C1 segment of cervical spinal cord (tissue), 14 donors: ENCODE results near the gene NDST1.

Experiments used
- DNase-seq, 14 donors: peaks; one replicate each; lab custom pipeline; 2025; lab: John Stamatoyannopoulos, UW

Gene NDST1

GRCh38 chr5:150488519-150489359 lies 19.2 kb upstream of the NDST1 start:
- DNase-seq: peak in 10 of 14 donors; percentile 34 to 84 (median 62)

- peak in 7 of 14 donors; percentile 34 to 74 (median 54) for DNase-seq
Observed at GRCh38 chr5:150489360-150490295, 18.3 kb upstream of the NDST1 start.

- no peak for DNase-seq
Observed at GRCh38 chr5:150490296-150490669, 17.6 kb upstream of the NDST1 start.

- DNase-seq: no peak
Observed at GRCh38 chr5:150490754-150491153, 17.2 kb upstream of the NDST1 start.

- DNase-seq: peak in 1 of 14 donors; percentile 63
Observed at GRCh38 chr5:150491876-150492275, 16.1 kb upstream of the NDST1 start.

GRCh38 chr5:150492621-150493020 lies 15.3 kb upstream of the NDST1 start:
- no peak for DNase-seq

- DNase-seq: no peak
Observed at GRCh38 chr5:150496098-150496497, 11.8 kb upstream of the NDST1 start.

- no peak for DNase-seq
Observed at GRCh38 chr5:150496534-150496933, 11.4 kb upstream of the NDST1 start.

- DNase-seq: peak in 8 of 14 donors; percentile 18 to 89 (median 45)
Observed at GRCh38 chr5:150497274-150497988, 10.5 kb upstream of the NDST1 start.

- DNase-seq: no peak
Observed at GRCh38 chr5:150497989-150498317, 10.0 kb upstream of the NDST1 start.

GRCh38 chr5:150498501-150498900 lies 9.4 kb upstream of the NDST1 start:
- peak in 7 of 14 donors; percentile 27 to 58 (median 50) for DNase-seq

- no peak for DNase-seq
Observed at GRCh38 chr5:150498971-150499370, 9.0 kb upstream of the NDST1 start.

- peak in 1 of 14 donors; percentile 35 for DNase-seq
Observed at GRCh38 chr5:150499437-150499956, 8.4 kb upstream of the NDST1 start.

GRCh38 chr5:150500328-150500841 lies 7.5 kb upstream of the NDST1 start:
- DNase-seq: peak in 1 of 14 donors; percentile 64

GRCh38 chr5:150500905-150501304 lies 7.0 kb upstream of the NDST1 start:
- DNase-seq: peak in 9 of 14 donors; percentile 37 to 82 (median 64)

- DNase-seq: peak in 1 of 14 donors; percentile 37
Observed at GRCh38 chr5:150502106-150502505, 5.8 kb upstream of the NDST1 start.

GRCh38 chr5:150502847-150503246 lies 5.1 kb upstream of the NDST1 start:
- DNase-seq: no peak

GRCh38 chr5:150503386-150503785 lies 4.5 kb upstream of the NDST1 start:
- DNase-seq: no peak

- peak in 10 of 14 donors; percentile 43 to 85 (median 75) for DNase-seq
Observed at GRCh38 chr5:150503977-150504620, 3.8 kb upstream of the NDST1 start.

- no peak for DNase-seq
Observed at GRCh38 chr5:150505041-150505511, 2.9 kb upstream of the NDST1 start.

GRCh38 chr5:150505816-150506215 lies 2.1 kb upstream of the NDST1 start:
- DNase-seq: no peak
